Stomach smooth muscle (tissue), 2 donors: ENCODE results near the gene CADM3.

ENCODE experiments used
- H3K27ac ChIP-seq: one replicate; pipeline ENCODE4 v1.7.0; 2013; ENCODE audit warnings: mild to moderate bottlenecking, low read length, inconsistent platforms
- H3K27me3 ChIP-seq, 2 donors: one replicate each; pipeline ENCODE4 v1.7.0; 2013; ENCODE audit warnings: low read length in 2 of 2; ENCODE audit not compliant: insufficient read depth in 2 of 2, control insufficient read depth in 1 of 2
- H3K36me3 ChIP-seq, 2 donors: one replicate each; pipeline ENCODE4 v1.7.0; 2013; ENCODE audit warnings: low read length in 2 of 2; ENCODE audit not compliant: control insufficient read depth in 2 of 2, insufficient read depth in 2 of 2
- H3K4me1 ChIP-seq: one replicate; pipeline ENCODE4 v1.7.0; 2013; ENCODE audit warnings: low read length; ENCODE audit not compliant: control insufficient read depth, insufficient read depth
- H3K4me3 ChIP-seq, 2 donors: one replicate each; pipeline ENCODE4 v1.7.0; 2013; ENCODE audit warnings: low read length in 2 of 2
- H3K9ac ChIP-seq, 2 donors: one replicate each; pipeline ENCODE4 v1.7.0; 2013; ENCODE audit warnings: low read length in 2 of 2, mild to moderate bottlenecking in 1 of 2
- H3K9me3 ChIP-seq, 2 donors: one replicate each; pipeline ENCODE4 v1.7.0; 2013; ENCODE audit warnings: low read length in 2 of 2; ENCODE audit not compliant: control insufficient read depth in 2 of 2
- donor health status: healthy.
- donor health status: Pancreatic carcinoma.

CADM3 gene

GRCh38 chr1:159171254-159171687 lies at the start of gene CADM3:
CADM3 (plus strand) TSS chr1:159171615; CDS start chr1:159171766, 151 bp downstream.
- Histone ChIP-seq H3K9ac (no peak within 1 kb of the TSS), H3K4me3 (peak within 1 kb of the TSS; percentile 65 to 66), H3K27me3 (peaks cover 24 to 42% of the 10 kb centered on the region in 2 donors), H3K27ac (no peak within 1 kb of the TSS), H3K4me1 (peaks cover 12% of the 10 kb centered on the region), H3K9me3 (no peaks in the 10 kb centered on the region), H3K36me3 (no peaks in the 10 kb centered on the region)

- no peaks in the 10 kb centered on the region for H3K36me3 ChIP-seq
- H3K9me3 ChIP-seq = no peaks in the 10 kb centered on the region
- H3K9ac ChIP-seq = no peak overlapping the region
- H3K4me3 ChIP-seq = no peak overlapping the region
- peaks cover 3% of the 10 kb centered on the region for H3K4me1 ChIP-seq
- no peak overlapping the region for H3K27ac ChIP-seq
- H3K27me3 ChIP-seq = no peaks in the 10 kb centered on the region
Observed at GRCh38 chr1:159122005-159122621, 49.3 kb upstream of the CADM3 start.

GRCh38 chr1:159123587-159123986 lies 47.8 kb upstream of the CADM3 start:
- no peaks in the 10 kb centered on the region for H3K27me3 ChIP-seq
- H3K36me3 ChIP-seq = no peaks in the 10 kb centered on the region
- no peaks in the 10 kb centered on the region for H3K9me3 ChIP-seq
- no peak overlapping the region for H3K27ac ChIP-seq
- H3K4me3 ChIP-seq = no peak overlapping the region
- peaks cover 3% of the 10 kb centered on the region for H3K4me1 ChIP-seq
- no peak overlapping the region for H3K9ac ChIP-seq

- no peaks in the 10 kb centered on the region for H3K9me3 ChIP-seq
- no peak overlapping the region for H3K9ac ChIP-seq
- H3K4me3 ChIP-seq = no peak overlapping the region
- no peaks in the 10 kb centered on the region for H3K36me3 ChIP-seq
- peaks cover 0 to 3% of the 10 kb centered on the region in 2 donors for H3K27me3 ChIP-seq
- H3K27ac ChIP-seq = no peak overlapping the region
- no peaks in the 10 kb centered on the region for H3K4me1 ChIP-seq
Observed at GRCh38 chr1:159132271-159132881, 39.0 kb upstream of the CADM3 start.

- Histone ChIP-seq H3K4me3 (no peak overlapping the region), H3K9me3 (no peaks in the 10 kb centered on the region), H3K27me3 (peaks cover 20 to 29% of the 10 kb centered on the region in 2 donors), H3K9ac (no peak overlapping the region), H3K4me1 (no peaks in the 10 kb centered on the region), H3K27ac (no peak overlapping the region), H3K36me3 (no peaks in the 10 kb centered on the region)
Observed at GRCh38 chr1:159140474-159140873, 30.9 kb upstream of the CADM3 start.

- Histone ChIP-seq H3K4me3 (no peak overlapping the region), H3K27ac (no peak overlapping the region), H3K9me3 (no peaks in the 10 kb centered on the region), H3K36me3 (no peaks in the 10 kb centered on the region), H3K4me1 (no peaks in the 10 kb centered on the region), H3K27me3 (peaks cover 20 to 29% of the 10 kb centered on the region in 2 donors), H3K9ac (no peak overlapping the region)
Observed at GRCh38 chr1:159141584-159142390, 29.6 kb upstream of the CADM3 start.

- Histone ChIP-seq H3K27me3 (peaks cover 20 to 29% of the 10 kb centered on the region in 2 donors), H3K9ac (no peak overlapping the region), H3K36me3 (no peaks in the 10 kb centered on the region), H3K27ac (no peak overlapping the region), H3K4me3 (no peak overlapping the region), H3K9me3 (no peaks in the 10 kb centered on the region), H3K4me1 (no peaks in the 10 kb centered on the region)
Observed at GRCh38 chr1:159142391-159142663, 29.1 kb upstream of the CADM3 start.

- peaks cover 20 to 25% of the 10 kb centered on the region in 2 donors for H3K27me3 ChIP-seq
- H3K4me3 ChIP-seq = no peak overlapping the region
- H3K9ac ChIP-seq = no peak overlapping the region
- H3K27ac ChIP-seq = no peak overlapping the region
- H3K9me3 ChIP-seq = no peaks in the 10 kb centered on the region
- H3K36me3 ChIP-seq = no peaks in the 10 kb centered on the region
- no peaks in the 10 kb centered on the region for H3K4me1 ChIP-seq
Observed at GRCh38 chr1:159142726-159143510, 28.5 kb upstream of the CADM3 start.

- Histone ChIP-seq H3K4me3 (no peak overlapping the region), H3K9me3 (no peaks in the 10 kb centered on the region), H3K27me3 (peaks cover 13 to 20% of the 10 kb centered on the region in 2 donors), H3K9ac (no peak overlapping the region), H3K36me3 (no peaks in the 10 kb centered on the region), H3K4me1 (no peaks in the 10 kb centered on the region), H3K27ac (no peak overlapping the region)
Observed at GRCh38 chr1:159144571-159144970, 26.8 kb upstream of the CADM3 start.

GRCh38 chr1:159146980-159147379 lies 24.4 kb upstream of the CADM3 start:
- peaks cover 0 to 1% of the 10 kb centered on the region in 2 donors for H3K9me3 ChIP-seq
- H3K4me1 ChIP-seq = no peaks in the 10 kb centered on the region

More at GRCh38 chr1:159146980-159147379, 24.4 kb upstream of the CADM3 start:
- H3K27me3 ChIP-seq = peaks cover 0 to 5% of the 10 kb centered on the region in 2 donors
- no peak overlapping the region for H3K9ac ChIP-seq
- no peak overlapping the region for H3K27ac ChIP-seq
- H3K4me3 ChIP-seq = no peak overlapping the region
- H3K36me3 ChIP-seq = no peaks in the 10 kb centered on the region
